GF-D8 (cell line): ENCODE results near the gene KIAA1755.
A peak's percentile ranks its signal among the peaks of the same experiment; 100 is the strongest.
"Not testable (repeated sequence)": the region's sequence is repeated elsewhere in the genome, so short reads cannot be mapped to it uniquely, and the experiment has no call there.

Experiments
- DNase-seq: peaks from one replicate; lab custom pipeline; 2025; lab: John Stamatoyannopoulos, UW

KIAA1755 gene

DNA sequence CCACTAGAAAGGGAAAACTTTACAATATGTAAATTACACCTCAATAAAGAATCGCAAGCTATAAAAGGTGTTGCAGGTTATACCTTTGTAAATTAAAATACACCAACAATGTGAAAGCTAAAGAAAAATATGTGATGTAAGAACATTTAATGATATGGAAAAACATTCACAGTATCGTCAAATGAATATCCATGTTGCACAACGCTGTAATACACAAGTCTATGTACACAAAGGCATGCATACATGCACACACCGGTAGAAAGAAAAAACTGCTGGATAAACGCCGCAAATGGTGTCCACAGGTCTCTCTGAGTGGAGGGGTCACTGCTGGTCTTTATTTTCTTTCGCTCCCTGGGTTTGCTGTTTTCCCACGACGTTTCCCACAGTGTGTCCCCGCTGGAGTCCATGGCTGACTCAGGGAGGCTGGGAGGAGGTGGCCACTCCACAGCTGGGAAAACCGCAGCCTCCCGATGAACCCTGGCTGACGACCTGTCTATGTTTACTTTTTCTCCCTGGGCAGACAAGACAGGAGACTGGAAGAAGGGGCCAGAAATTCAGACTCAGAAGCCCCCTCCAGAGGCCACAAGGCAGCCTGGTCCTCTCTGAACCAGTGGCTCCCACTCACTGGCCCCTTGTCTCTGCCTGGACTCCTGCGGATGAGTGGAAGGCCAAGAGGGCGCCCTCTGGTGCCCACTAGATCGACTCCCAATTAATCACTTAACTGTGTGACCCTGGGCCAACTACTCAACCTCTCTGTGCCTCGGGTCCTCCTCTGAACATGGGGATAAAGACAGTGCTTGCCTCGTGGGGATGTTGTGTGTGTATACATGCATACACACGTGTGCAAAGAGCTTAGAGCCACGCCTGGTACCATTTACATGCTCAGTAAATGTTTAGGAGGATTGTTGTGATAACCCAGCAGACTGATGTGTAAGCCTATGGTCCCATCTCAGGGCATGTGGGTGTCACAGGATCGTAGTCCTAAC lies 30.6 kb upstream of the KIAA1755 start:
- no peak for DNase-seq

DNA sequence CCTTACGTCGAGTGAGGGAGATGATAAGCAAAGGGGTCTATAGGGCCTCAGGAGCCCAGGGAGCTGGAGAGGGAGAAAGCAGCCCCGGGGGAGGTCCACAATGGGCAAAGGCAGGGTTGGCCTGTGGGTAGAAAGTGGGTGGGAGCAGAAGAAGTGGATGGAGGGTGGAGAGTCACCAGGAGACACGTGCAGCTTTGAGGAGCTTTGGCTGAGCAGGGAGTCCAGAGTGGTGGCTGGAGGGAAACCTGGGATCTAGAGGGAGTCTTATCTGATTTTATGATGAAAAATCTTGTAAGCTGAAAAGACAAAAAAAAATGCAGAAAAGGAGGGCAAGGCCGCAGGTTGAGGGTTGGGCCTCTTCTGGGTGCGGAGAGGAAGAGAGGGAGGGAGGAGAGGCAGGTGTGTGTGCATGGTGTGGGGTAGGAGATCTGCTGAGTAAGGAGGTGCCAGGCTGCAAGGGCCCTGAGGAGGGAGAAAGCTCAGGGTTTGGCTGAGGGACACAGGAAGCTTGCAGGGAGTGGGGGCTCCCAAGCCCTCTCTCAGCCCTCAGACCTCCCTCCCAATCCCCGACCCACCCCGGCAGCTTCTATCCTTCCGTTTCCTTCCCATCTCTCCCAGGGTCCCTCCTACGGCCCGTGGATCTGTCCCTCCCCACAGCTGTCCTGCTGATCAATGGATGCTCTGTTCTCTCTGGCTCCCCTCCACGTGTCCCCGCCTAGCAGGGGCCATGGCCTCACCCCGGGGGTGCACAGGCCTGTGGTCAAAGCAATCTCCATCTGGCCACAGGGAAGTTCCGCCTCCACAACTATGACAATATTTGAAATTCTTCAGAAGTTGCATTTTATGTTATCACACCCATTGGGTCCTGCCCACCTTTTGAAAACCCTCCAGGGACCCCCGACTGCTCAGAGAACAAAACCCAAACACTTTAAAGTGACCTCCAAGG lies 26.3 kb upstream of the KIAA1755 start:
- DNase-seq = peak; percentile 66

DNA sequence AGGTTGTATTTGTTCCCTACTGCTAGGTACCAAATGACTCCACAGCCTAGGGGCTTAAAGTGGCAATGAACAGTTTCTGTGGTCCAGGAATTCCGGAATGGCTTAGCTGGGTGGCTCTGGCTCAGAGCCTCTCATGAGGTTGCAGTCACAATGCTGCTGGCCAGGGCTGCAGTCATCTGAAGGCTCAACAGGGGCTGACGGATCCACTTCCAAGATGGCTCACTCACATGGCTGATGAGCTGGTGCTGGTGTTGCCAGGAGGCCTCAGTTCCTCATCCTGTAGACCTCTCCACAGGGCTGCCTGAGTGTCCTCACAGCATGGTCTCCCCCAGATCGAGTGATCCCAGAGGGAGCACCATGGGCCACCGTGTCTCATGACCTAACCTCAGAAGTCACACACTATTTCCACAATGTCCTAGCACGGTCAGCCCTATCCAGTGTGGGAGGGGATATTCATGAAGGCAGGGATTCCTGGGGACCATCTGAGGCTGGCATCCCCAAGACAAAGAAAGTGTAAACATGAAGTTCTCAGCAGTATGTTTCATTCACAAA lies 24.4 kb upstream of the KIAA1755 start:
- DNase-seq = no peak

DNA sequence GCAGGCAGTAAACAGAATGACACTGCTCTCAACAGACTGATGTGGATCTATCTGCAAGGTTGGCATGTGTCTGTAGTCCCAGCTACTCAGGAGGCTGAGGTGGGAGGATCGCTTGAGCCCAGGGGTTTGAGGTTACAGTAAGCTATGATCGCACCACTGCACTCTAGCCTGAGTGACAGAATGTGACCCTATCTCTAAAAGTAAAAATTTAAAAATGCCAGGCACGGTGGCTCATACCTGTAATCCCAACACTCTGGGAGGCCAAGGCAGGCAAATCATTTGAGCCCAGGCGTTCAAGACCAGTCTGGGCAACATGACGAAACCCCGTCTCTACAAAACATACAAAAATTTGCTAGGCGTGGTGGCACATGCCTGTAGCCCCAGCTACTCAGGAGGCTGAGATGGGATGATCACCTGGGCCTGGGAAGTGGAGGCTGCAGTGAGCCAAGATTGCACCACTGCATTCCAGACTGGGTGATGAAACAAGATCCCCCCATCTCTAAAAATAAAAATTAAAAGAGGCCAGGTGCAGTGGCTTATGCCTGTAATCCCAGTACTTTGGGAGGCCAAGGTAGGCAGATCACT lies 23.6 kb upstream of the KIAA1755 start:
- not testable (repeated sequence) for DNase-seq

DNA sequence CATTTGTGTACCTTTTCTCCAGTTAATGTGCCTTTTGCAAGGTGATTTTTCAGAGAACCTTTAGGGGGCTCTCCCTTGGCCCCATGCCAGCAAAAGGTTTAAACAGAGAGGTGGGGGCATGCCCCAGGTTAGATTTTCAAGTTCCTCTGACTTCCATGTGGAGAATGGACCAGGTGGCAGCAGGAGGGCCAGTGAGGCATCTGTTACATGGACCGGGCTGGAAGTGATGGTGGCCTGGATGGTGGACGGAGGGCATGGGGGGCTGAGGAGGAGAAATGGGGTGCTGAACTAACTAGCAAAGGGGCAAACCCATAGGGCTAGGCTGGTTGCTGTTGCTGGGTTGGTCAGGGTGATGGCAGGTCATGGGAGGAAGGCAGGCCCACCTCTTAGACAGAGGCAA lies 22.7 kb upstream of the KIAA1755 start:
- DNase-seq = no peak

DNA sequence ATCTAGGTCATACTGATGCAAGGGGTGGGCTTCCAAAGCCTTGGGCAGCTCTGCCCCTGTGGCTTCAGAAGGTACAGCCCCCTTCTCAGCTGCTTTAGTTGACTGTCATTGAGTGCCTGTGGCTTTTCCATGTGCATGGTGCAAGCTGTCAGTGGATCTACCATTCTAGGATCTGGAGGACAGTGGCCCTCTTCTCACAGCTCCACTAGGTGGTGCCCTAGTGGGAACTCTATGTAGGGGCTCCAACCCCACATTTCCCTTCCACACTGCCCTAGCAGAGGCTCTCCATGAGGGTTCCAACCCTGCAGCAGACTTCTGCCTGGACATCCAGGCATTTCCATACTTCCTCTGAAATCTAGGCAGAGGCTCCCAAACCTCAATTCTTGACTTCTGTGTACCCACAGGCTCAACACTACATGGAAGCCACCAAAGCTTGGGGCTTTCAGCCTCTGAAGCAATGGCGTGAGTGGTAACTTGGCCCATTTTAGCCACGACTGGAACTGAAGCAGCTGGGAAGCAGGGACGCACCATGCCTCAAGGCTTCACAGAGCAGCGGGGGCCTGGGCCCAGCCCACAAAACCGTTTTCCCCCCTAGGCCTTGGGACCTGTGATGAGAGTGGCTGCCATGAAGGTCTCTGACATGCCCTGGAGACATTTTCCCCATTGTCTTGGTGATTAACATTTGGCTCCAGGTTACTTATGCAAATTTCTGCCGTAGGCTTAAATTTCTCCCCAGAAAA lies 20.8 kb upstream of the KIAA1755 start:
- not testable (repeated sequence) for DNase-seq

DNA sequence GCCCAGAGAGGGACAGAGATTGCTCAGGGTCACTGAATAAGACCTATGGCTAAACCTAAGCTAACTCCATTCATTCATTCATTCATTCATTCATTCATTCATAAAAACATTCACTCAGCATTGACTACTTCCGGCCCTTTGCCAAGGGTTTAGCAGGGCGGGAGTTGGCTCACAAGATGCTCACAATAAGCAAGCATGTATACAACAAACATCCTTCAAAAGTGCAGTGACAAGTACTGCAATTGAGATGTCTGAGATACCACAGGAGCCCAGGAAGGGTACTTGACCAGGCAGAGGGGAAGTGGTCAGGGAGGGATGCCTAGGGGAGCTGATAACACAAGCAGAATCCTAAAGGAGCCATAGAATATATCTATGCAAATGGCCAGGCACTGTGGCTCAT lies 18.2 kb upstream of the KIAA1755 start:
- peak; percentile 20 for DNase-seq

DNA sequence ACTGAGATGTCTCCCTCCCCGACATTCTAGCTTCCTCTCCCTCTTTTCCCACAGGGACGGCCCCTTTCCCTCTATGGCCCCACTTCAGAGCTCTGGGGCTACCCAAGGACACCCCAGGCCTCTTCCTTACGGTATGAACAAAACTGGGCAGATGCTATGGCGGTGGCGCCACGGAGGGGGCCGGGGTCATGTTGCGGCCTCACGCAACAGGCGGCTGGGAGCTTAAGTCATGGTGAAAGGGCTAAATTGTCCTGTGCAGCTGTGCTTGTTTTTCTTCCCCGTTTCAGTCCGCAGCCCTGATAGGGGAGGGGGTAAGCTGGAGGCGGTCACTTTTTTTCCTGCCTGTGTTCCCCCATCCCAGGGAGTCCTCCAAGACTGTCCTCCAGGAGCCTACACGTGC lies 17.6 kb upstream of the KIAA1755 start:
- DNase-seq = no peak

DNA sequence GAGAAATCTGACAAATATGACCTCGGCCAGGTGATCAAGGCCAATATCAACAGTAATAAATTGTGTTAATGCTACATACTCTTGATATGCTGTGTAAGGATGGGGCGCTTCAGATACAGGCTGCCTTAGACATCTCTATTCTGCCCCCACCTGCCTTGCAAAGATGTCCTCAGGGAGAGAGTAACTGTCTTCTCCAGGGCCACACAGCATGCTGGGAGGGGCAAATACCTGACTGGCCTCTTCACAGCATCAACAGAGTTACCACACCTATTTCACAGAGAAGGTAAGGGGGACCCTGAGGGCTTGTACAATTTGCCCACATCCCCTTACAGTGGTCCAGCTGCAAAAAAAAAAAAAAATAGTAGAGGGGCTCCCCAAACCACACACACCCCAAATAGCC lies 17.2 kb upstream of the KIAA1755 start:
- no peak for DNase-seq

DNA sequence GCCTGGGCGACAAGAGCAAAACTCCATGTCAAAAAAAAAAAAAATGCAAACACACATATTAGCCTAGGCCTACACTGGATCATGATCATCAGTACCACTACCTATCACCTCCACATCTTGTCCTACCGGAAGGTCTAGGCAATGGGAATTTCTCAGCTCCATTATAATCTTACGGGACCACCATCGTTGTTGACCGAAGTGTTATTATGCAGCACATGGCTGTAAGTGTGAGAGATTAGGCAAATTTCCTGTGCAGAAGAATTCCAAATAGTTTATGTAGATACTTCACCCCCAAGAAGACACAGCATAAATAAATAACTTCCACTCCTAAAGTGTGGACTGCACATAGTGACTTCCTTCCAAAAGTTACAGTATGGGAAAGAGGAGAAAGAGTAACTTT lies 16.8 kb upstream of the KIAA1755 start:
- no peak for DNase-seq

DNA sequence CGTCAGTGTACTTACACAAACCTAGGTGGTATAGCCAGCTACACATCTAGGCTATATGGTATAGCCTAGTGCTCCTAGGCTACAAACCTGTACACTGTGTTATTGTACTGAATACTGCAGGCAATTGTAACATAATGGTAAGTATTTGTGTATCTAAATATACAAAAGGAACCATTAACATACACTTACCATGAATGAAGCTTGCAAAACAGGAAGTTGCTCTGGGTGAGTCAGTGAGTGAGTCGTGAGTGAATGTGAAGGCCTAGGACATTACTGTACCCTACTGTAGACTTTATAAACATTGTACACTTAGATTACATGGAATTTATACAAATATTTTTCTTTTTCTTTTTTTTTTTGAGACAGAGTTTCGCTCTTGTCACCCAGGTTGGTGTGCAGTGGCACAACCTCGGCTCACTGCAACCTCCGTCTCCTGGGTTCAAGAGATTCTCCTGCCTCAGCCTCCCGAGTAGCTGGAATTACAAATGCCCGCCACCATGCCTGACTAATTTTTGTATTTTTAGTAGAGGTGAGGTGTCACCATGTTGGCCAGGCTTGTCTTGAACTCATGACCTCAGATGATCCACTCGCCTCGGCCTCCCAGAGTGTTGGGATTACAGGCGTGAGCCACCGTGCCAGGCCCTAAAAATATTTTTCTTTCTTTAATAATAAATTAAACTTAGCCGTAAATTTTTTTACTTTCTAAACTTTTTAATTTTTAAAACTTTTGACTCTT lies 15.4 kb upstream of the KIAA1755 start:
- DNase-seq = peak; percentile 50

DNA sequence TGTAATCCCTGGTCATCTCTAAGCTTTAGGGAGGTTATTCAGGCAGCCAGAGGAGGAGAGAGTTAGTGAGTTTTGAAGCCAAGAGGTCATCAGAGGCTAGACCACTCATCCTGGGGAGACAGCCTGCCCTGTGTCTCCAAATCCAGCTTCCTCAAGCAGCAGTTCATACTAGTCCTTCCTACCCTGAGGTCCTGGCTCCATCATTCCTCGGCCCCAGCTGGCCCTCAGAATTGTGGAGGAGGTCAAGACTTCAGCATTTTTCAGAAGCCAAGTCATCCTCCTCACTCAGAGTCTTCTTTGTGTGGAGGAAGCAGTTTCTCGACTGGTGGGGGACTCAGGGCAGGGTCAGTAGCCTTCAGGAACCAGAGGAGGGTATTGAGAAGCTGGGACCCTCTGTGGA lies 12.4 kb upstream of the KIAA1755 start:
- DNase-seq = no peak

DNA sequence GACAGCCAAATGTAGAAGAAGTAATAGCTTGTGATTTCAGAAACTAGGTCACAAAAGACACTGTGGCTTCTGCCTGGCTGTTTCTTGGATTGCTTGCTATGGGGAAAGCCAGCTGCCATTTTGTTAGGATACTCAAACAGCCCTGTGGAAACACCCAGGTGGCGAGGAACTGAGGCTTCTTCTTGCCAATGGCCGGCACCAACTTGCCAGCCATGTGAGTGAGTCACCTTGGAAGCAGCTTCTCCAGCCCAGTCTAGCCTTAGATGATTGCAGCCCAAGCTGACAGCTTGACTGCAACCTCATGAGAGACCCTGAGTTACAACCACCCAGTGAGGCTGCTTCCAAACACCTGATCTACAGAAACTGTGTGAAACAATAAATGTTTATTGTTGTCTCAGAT lies 11.9 kb upstream of the KIAA1755 start:
- DNase-seq = no peak

DNA sequence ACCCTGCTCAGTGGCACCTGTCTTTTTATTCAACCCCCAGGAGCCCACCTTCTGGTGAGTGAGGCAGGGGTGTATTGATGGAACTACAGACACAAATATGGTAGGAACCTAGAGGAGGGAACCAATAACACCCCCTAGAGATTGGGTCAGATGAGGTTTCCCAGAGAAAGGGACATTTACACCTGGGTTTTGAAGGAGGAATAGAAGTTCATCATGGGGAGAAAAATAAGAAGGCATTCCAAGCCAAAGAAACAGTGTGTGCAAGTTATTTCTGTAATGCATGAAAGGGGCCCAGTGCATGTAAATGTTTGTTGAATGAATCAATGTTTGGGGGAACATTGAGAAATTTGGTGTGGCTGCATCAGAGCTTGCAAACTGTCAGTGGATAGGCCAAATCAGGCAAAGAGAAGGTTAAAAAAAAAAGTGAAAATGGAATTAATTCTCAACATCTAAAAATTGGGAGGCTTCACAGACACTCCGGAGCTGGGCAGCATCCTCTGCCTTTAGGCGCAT lies 11.1 kb upstream of the KIAA1755 start:
- no peak for DNase-seq

DNA sequence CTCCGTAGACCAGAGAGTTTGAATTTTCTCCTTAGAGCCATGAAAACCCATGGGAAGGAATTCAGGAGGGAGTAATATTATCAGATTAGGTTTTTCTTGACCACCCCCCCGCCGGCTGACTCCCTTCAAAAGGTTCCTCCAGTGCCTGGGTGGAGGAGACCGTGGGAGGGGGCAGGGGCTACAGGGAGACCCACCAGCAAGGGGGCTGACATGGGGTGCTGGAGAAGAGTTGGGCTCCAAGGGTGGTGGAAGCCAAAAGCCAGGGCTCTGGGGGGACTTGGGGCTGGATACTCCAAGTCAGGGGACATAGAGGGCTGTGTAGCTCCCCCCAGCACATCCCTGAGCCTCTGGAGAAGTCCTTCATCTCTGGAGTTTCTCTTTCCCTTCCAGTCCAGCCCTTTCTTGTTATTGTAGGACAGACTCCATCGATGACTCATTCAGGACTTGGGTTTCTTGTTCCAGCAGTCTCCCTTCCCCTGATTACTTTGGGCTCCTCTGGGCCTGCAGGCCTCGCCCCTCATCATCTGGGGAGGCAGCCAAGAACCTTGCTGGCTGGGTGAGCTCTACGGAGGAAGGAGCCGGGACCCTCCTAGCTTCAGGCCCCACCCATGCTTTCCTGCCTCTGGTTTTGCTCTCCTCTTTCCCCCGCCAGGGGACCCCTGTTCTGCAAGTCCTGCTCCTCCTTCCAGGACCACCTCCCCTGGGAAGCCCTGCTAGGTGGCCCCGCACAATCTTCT lies 10.5 kb upstream of the KIAA1755 start:
- no peak for DNase-seq

DNA sequence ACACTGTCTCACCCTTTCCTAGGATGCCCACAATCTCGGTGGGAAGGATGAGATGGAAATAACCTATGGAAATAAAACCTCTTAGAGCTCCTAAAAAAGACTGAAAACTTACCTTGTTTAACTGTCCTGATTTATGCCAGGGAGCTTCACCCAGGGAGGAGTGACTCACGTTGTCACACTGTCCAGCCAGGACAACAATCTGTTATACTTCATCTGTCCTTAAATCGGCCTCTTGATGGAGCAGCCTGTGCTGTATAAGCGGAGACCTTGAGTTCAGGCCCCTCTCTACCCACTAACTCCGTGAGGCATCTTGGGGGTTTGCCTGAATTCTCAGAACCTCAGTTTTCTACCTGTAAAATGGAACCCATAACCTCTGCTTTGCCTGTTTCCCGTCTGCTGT lies 9.2 kb upstream of the KIAA1755 start:
- no peak for DNase-seq

DNA sequence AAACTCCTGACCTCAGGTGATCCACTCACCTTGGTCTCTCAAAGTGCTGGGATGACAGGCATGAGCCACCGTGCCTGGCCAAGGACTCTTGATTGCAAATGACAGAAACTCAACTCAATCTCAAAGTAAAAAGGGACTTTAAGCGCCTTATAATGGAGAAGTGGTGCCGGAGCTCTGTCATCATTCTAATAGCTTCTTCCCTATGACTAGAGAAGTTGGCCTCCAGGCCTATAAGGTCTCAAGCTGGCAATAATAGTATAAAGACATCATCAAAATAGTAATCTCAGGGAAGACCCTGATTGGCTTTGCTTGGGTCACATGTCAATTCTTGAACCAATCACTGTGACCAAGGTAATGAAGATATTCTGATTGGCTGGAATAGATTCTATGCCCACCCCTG lies 8.5 kb upstream of the KIAA1755 start:
- no peak for DNase-seq

DNA sequence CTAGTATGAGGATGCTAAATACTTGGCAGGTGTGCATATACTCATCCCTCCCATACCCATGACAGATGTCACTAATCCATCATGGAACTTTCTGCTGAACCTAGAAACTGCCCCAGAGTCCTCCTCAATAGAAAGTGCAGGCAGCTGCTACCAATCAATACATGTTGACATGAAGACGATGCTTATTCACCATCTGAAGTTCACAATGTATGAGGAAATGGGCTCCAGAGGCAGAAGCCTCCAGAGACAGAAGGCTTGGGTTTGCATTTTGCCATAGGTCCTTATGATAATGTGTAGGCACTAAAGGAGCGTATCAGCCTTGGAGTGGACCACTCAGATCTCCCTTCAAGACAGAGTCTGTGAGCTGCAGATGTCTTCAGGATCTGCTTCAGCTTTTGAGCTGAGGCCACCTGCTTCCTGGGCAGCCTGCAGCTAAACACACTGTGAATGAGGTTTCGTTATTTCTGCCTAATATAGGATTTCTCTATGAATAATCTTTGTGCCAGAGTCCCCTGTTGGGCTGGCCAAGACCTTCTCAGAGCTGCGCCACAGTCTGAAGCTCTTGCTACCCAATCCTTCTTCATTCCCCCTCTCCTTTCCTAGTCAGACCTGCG lies 7.5 kb upstream of the KIAA1755 start:
- DNase-seq = no peak

DNA sequence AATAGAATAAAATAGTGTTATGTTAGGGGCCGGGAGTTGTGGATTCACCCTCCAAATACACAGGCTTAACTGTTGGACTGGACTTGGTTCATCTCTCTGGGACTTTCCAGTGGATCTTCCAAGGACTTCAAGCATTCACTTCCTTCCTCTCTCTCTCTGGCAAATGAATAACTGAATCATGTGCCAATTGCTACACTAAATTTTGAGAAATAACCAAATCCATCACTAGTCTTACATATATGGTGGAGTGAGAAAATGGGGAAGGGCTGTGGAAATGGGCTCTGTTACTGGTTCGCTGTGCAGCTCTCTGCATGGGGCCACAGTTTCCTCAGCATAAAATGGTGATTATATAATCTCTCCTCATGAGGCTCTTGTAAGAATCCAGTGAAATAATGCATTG lies 6.8 kb upstream of the KIAA1755 start:
- DNase-seq = no peak
